HepG2 (cell line): Measurements from ENCODE around the gene PNLIPRP1.

ENCODE experiments used
- ARHGAP35 ChIP-seq: sonication (generic); formaldehyde crosslinking; IDR thresholded peaks from 2 replicates; pipeline ENCODE4 v1.9.0; 2022; ENCODE audit warnings: mild to moderate bottlenecking, inconsistent platforms, moderate library complexity, missing genetic modification reagents, borderline replicate concordance
- ARNT2 ChIP-seq: sonication (generic); formaldehyde crosslinking; IDR thresholded peaks from 2 replicates; pipeline ENCODE4 v1.8.0; 2022; ENCODE audit warnings: mild to moderate bottlenecking, low read depth, missing genetic modification reagents, moderate library complexity
- EP300 ChIP-seq, 3 experiments: sonication (generic) in 1 of 3; formaldehyde crosslinking in 1 of 3; IDR thresholded peaks; 2 replicates each; pipeline versions ENCODE4 v1.5.1 to v1.6.1; 2011 to 2020; ENCODE audit warnings: low read depth in 2 of 3, low read length in 2 of 3, borderline replicate concordance in 1 of 3, improper control_type of control experiment in 1 of 3, mild to moderate bottlenecking in 1 of 3, missing genetic modification reagents in 1 of 3, moderate library complexity in 1 of 3
- HNRNPLL ChIP-seq: fragments of 200-400 bp; formaldehyde crosslinking; IDR thresholded peaks from 2 replicates; pipeline ENCODE4 v1.6.1; 2017; ENCODE audit warnings: mild to moderate bottlenecking, low read depth, low read length; ENCODE audit not compliant: poor library complexity, severe bottlenecking
- MXD4 ChIP-seq: IDR thresholded peaks from 2 replicates; pipeline ENCODE4 v1.6.1; 2016; ENCODE audit warnings: mild to moderate bottlenecking, missing biosample characterization, missing genetic modification reagents
- PHF8 ChIP-seq: sonication (generic); formaldehyde crosslinking; IDR thresholded peaks from 2 replicates; pipeline ENCODE4 v1.5.0; 2020; ENCODE audit warnings: missing genetic modification reagents
- POLR2A ChIP-seq, 2 experiments: IDR thresholded peaks; 2 replicates each; pipeline ENCODE4 v1.6.1; 2011; ENCODE audit warnings: low read depth in 2 of 2, low read length in 2 of 2, mild to moderate bottlenecking in 1 of 2, moderate library complexity in 1 of 2; ENCODE audit not compliant: insufficient read depth in 1 of 2
- PREB ChIP-seq: sonication (generic); formaldehyde crosslinking; IDR thresholded peaks from 2 replicates; pipeline ENCODE4 v1.4.0; 2020; ENCODE audit warnings: missing genetic modification reagents
- RELA ChIP-seq: sonication (generic); formaldehyde crosslinking; IDR thresholded peaks from 2 replicates; pipeline ENCODE4 v1.4.0; 2020; ENCODE audit warnings: missing genetic modification reagents
- SRF ChIP-seq: IDR thresholded peaks from 2 replicates; pipeline ENCODE4 v1.6.1; 2011; ENCODE audit warnings: mild to moderate bottlenecking, low read depth, low read length, moderate library complexity
- ZBTB8A ChIP-seq: sonication (generic); formaldehyde crosslinking; IDR thresholded peaks from 2 replicates; pipeline ENCODE4 v1.4.0; 2020; ENCODE audit warnings: mild to moderate bottlenecking, low read depth, missing genetic modification reagents, borderline replicate concordance
- ZNF263 ChIP-seq: sonication (generic); formaldehyde crosslinking; IDR thresholded peaks from 2 replicates; pipeline ENCODE4 v1.4.0; 2020; ENCODE audit warnings: missing genetic modification reagents
- ZNF335 ChIP-seq: sonication (generic); formaldehyde crosslinking; IDR thresholded peaks from 2 replicates; pipeline ENCODE4 v1.4.0; 2020; ENCODE audit warnings: missing genetic modification reagents
- TF ChIP-seq, protein P1 (sequence below): sonication (generic); formaldehyde crosslinking; IDR thresholded peaks from 2 replicates; pipeline ENCODE4 v1.8.1; 2023; ENCODE audit warnings: mild to moderate bottlenecking, inconsistent platforms, moderate library complexity, missing genetic modification reagents, borderline replicate concordance

DNA sequence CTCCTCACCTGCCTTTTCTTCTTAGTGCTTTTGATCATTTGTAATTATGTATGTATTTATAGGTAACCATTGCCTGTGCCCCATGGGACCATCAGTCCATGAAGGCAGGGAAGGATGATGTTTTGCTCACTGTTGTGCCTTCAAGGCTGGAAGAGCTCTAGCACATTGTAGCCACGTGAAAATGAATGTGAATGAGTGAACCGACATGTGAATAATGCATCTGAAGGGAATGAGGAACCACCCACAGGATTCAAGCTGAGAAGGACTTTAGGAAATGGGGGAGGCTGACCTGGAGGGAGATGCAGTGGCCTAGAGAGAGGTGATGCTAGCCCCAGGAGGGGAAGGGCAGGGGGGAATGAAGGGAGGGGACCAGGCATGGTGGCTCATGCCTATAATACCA is 24.0 kb downstream of the PNLIPRP1 start:
- no peak for TF ChIP-seq EP300 (IDR thresholded peaks at IDR 0.05; ENCODE audit: low read depth in 2 of 2, low read length in 2 of 2)
- TF ChIP-seq EP300 (CRISPR knock-in tag; IDR thresholded peaks at IDR 0.05; ENCODE audit: borderline replicate concordance), result no peak
- no peak for TF ChIP-seq POLR2A (IDR thresholded peaks at IDR 0.05; ENCODE audit: insufficient read depth in 1 of 2, low read depth in 2 of 2, low read length in 2 of 2)
- no peak for TF ChIP-seq MXD4 (CRISPR knock-in tag)
- no peak for TF ChIP-seq ZNF263 (CRISPR knock-in tag)
- TF ChIP-seq ZNF335 (CRISPR knock-in tag), result no peak
- no peak for TF ChIP-seq PREB (CRISPR knock-in tag)
- TF ChIP-seq SRF, result no peak
- no peak for TF ChIP-seq RELA (CRISPR knock-in tag)
- no peak for TF ChIP-seq ARNT2 (CRISPR knock-in tag)
- TF ChIP-seq ARHGAP35 (CRISPR knock-in tag), result no peak
- no peak for TF ChIP-seq ZBTB8A
- TF ChIP-seq HNRNPLL, result no peak
- TF ChIP-seq PHF8 (CRISPR knock-in tag), result no peak
- TF ChIP-seq, protein P1, sequence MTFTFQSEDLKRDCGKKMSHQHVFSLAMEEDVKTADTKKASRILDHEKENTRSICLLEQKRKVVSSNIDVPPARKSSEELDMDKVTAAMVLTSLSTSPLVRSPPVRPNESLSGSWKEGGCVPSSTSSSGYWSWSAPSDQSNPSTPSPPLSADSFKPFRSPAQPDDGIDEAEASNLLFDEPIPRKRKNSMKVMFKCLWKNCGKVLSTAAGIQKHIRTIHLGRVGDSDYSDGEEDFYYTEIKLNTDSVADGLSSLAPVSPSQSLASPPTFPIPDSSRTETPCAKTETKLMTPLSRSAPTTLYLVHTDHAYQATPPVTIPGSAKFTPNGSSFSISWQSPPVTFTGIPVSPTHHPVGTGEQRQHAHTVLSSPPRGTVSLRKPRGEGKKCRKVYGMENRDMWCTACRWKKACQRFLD (CRISPR knock-in tag), result no peak
